Glutamatergic neuron (in vitro differentiated cells): ENCODE measurements around the gene USP3. TPM values are rescaled to one million over a fixed set of nuclear protein-coding genes. Genes with fewer than 3 reads are reported as not detected.
"Not testable (repeated sequence)": the region's sequence is repeated elsewhere in the genome, so short reads cannot be mapped to it uniquely, and the experiment has no call there.

ENCODE experiments used
- DNase-seq: peaks from one replicate; pipeline ENCODE4 v3.0.0; 2022
- H3K27ac Mint-ChIP-seq: one replicate; pipeline ENCODE4 v1.8.0; 2020; ENCODE audit warnings: mild to moderate bottlenecking, mixed read lengths, inconsistent platforms; ENCODE audit not compliant: unreplicated experiment
- H3K27me3 Mint-ChIP-seq: one replicate; pipeline ENCODE4 v1.8.0; 2020; ENCODE audit warnings: mild to moderate bottlenecking, moderate library complexity, mixed read lengths, inconsistent platforms; ENCODE audit not compliant: unreplicated experiment
- H3K36me3 Mint-ChIP-seq: one replicate; pipeline ENCODE4 v1.8.0; 2020; ENCODE audit warnings: mild to moderate bottlenecking, mixed read lengths, inconsistent platforms; ENCODE audit not compliant: unreplicated experiment
- H3K4me1 Mint-ChIP-seq: one replicate; pipeline ENCODE4 v1.8.0; 2020; ENCODE audit warnings: mild to moderate bottlenecking, low read depth, mixed read lengths, inconsistent platforms; ENCODE audit not compliant: unreplicated experiment
- H3K4me3 Mint-ChIP-seq: one replicate; pipeline ENCODE4 v1.8.0; 2020; ENCODE audit warnings: mild to moderate bottlenecking, mixed read lengths, inconsistent platforms; ENCODE audit not compliant: unreplicated experiment
- H3K9me3 Mint-ChIP-seq: one replicate; pipeline ENCODE4 v1.8.0; 2020; ENCODE audit warnings: mild to moderate bottlenecking, moderate library complexity, mixed read lengths, inconsistent platforms; ENCODE audit not compliant: unreplicated experiment
- CTCF ChIP-seq: fragments of 200-600 bp; sonication (generic); IDR thresholded peaks from one replicate; pipeline ENCODE4 v1.5.0; 2021; ENCODE audit not compliant: partially characterized antibody, unreplicated experiment
- total RNA-seq: library from RNA; stranded (reverse); fragmentation: NEBNext Ultra II Directional; extraction: Animal tissue kit (Norgen Biotek cat#: 25700); gene quantifications from one replicate; pipeline ENCODE4 v1.2.1, GENCODE V29; 2021; ENCODE audit not compliant: unreplicated experiment

USP3 gene
- total RNA-seq, 1 donor from 2014 or later = 50.9 TPM

DNA sequence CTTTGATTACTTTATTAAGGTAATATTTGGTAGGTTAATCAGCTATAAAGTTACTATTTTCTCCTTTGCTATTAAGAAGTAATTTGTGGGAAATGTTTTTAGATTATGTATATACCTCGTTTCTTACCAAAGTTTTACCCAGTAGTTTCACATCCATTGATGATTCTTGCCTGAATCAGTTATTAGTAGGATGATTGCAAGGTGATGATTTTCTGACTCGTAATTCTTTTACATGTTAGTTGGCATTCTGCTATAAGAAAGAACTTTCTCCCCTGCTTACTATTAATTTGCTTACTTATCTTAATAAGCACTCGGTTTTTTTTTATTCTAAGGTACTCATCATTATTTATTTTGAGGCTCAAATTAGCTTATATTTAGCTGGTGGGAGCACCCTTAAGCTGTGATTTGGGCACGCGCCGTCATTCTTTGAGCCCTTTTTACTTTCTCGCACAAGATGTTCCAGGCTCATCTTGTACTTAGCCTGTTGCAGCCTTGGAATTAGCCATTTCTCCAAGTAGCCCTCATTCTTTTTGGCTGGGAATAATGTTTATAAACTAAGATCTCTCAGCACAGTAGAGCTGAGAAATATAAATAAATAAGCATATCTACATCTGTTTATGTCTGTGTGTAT is 15.3 kb downstream of the USP3 start:
- Mint-ChIP-seq H3K27me3 (peaks cover 4% of the 10 kb centered on the region), H3K36me3 (no peaks in the 10 kb centered on the region), H3K4me1 (peaks cover 9% of the 10 kb centered on the region), H3K9me3 (no peaks in the 10 kb centered on the region), H3K27ac (no peak overlapping the region), H3K4me3 (no peak overlapping the region)
- no peak for TF ChIP-seq CTCF
- no peak for DNase-seq

- H3K9me3 Mint-ChIP-seq, H3K36me3 Mint-ChIP-seq, H3K4me3 Mint-ChIP-seq, H3K4me1 Mint-ChIP-seq, H3K27me3 Mint-ChIP-seq, DNase-seq, H3K27ac Mint-ChIP-seq: not testable (repeated sequence)
These were observed 16.1 kb downstream of the USP3 start for GRCh38 chr15:63520462-63520861.

- H3K36me3 Mint-ChIP-seq = no peaks in the 10 kb centered on the region
- no peak overlapping the region for H3K4me3 Mint-ChIP-seq
- no peak overlapping the region for H3K27ac Mint-ChIP-seq
These were observed 17.8 kb downstream of the USP3 start for GRCh38 chr15:63522225-63522578.

GRCh38 chr15:63523306-63523990 is 19.1 kb downstream of the USP3 start:
- Mint-ChIP-seq H3K36me3 (no peaks in the 10 kb centered on the region), H3K4me3 (no peak overlapping the region), H3K4me1 (peaks cover 10% of the 10 kb centered on the region), H3K27me3 (peaks cover 4% of the 10 kb centered on the region), H3K9me3 (peaks cover 2% of the 10 kb centered on the region), H3K27ac (no peak overlapping the region)
- TF ChIP-seq CTCF = no peak
- no peak for DNase-seq

More at GRCh38 chr15:63522225-63522578, 17.8 kb downstream of the USP3 start:
- H3K27me3 Mint-ChIP-seq = no peaks in the 10 kb centered on the region
- H3K9me3 Mint-ChIP-seq = peaks cover 2% of the 10 kb centered on the region
- peaks cover 3% of the 10 kb centered on the region for H3K4me1 Mint-ChIP-seq
- no peak for DNase-seq
- TF ChIP-seq CTCF = no peak

DNA sequence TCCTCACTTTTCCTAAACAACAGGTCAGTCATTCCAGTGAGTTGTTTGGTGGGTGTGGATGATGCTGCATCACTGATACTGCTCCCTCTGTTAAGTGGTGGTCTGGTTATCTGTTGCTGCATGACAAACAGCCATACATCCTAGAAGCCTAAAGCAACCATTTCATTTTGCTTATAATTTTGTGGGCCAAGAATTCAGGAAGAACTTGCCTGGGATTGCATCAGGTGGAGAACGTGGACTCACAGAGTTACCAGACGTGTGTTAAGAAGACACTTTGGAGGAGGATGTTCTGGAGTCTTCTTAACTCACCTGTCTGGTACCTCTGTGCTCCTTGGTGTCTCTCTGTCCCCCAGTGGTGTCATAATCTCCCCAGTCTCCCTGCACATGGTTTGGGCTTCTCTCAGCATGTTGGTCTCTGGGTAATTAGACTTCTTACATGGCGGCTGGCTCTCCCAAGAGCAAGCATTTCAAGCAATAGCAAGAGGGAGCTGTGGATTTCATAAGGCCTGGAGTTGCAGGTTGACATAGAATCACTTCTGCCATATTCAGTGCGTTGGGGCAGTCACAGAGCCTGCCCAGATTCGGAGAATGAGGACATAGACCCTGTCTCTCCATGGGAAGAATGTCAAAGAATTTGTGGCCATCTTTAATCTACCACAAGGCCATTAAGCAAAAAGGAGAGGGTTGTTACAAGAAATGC is 20.1 kb downstream of the USP3 start:
- Mint-ChIP-seq H3K4me3 (no peak overlapping the region), H3K4me1 (peaks cover 10% of the 10 kb centered on the region), H3K9me3 (peaks cover 2% of the 10 kb centered on the region), H3K27me3 (peaks cover 4% of the 10 kb centered on the region), H3K36me3 (no peaks in the 10 kb centered on the region), H3K27ac (no peak overlapping the region)
- DNase-seq = no peak
- TF ChIP-seq CTCF = no peak
